ENCODE results near the gene DNASE1L2. TPM values are rescaled to one million over a fixed set of nuclear protein-coding genes. Genes with fewer than 3 reads are reported as not detected.

DNASE1L2 gene
- total RNA-seq, 1 experiment from 2014 or later = 0.27 TPM

GRCh38 chr16:2286550-2286949 lies 50.3 kb downstream of the DNASE1L2 start:
- no peak overlapping the region for H3K4me3 ChIP-seq (ENCODE audit: low read depth, low read length)
- H3K36me3 Mint-ChIP-seq (ENCODE audit: insufficient read depth, unreplicated experiment) = no peaks in the 10 kb centered on the region
- no peaks in the 10 kb centered on the region for H3K9me3 Mint-ChIP-seq (ENCODE audit: unreplicated experiment)
- H3K27ac Mint-ChIP-seq (ENCODE audit: unreplicated experiment) = no peak overlapping the region
- H3K9me3 ChIP-seq = no peaks in the 10 kb centered on the region
- ChIA-PET POLR2A (no interaction called here), CTCF (no interaction called here)
- DNase-seq = no peak
- no TSS peak for BruUV-seq (replicated peaks)
- H3K4me3 Mint-ChIP-seq (ENCODE audit: unreplicated experiment) = no peak overlapping the region
- no peaks in the 10 kb centered on the region for H3K27me3 ChIP-seq (replicated peaks; ENCODE audit: control insufficient read depth, insufficient read depth, low read length)
- intact Hi-C loops (cut with micrococcal nuclease; ENCODE audit: unreplicated experiment) = no loop called here
- no peaks in the 10 kb centered on the region for H3K4me1 Mint-ChIP-seq (ENCODE audit: low read depth, unreplicated experiment)
- no peaks in the 10 kb centered on the region for H3K27me3 Mint-ChIP-seq (ENCODE audit: insufficient read depth, unreplicated experiment)
- TF ChIP-seq, protein P1, sequence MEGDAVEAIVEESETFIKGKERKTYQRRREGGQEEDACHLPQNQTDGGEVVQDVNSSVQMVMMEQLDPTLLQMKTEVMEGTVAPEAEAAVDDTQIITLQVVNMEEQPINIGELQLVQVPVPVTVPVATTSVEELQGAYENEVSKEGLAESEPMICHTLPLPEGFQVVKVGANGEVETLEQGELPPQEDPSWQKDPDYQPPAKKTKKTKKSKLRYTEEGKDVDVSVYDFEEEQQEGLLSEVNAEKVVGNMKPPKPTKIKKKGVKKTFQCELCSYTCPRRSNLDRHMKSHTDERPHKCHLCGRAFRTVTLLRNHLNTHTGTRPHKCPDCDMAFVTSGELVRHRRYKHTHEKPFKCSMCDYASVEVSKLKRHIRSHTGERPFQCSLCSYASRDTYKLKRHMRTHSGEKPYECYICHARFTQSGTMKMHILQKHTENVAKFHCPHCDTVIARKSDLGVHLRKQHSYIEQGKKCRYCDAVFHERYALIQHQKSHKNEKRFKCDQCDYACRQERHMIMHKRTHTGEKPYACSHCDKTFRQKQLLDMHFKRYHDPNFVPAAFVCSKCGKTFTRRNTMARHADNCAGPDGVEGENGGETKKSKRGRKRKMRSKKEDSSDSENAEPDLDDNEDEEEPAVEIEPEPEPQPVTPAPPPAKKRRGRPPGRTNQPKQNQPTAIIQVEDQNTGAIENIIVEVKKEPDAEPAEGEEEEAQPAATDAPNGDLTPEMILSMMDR (IDR thresholded peaks at IDR 0.05; ENCODE audit: insufficient read depth in 1 of 2, low read depth in 1 of 2, low read length in 1 of 2, severe bottlenecking in 1 of 2, unreplicated experiment in 1 of 2) = no peak
- no peaks in the 10 kb centered on the region for H3K36me3 ChIP-seq (ENCODE audit: control insufficient read depth, insufficient read depth, low read length)
- no peaks in the 10 kb centered on the region for H3K4me1 ChIP-seq

GRCh38 chr16:2287916-2288547 lies 51.8 kb downstream of the DNASE1L2 start:
- no TSS peak for BruUV-seq (replicated peaks)

More at GRCh38 chr16:2287916-2288547, 51.8 kb downstream of the DNASE1L2 start:
- no peak overlapping the region for H3K27ac Mint-ChIP-seq (ENCODE audit: unreplicated experiment)
- CTCF ChIA-PET = no interaction called here
- no peak overlapping the region for H3K4me3 ChIP-seq (ENCODE audit: low read depth, low read length)
- no peaks in the 10 kb centered on the region for H3K4me1 ChIP-seq
- no peaks in the 10 kb centered on the region for H3K27me3 Mint-ChIP-seq (ENCODE audit: insufficient read depth, unreplicated experiment)
- H3K27me3 ChIP-seq (replicated peaks; ENCODE audit: control insufficient read depth, insufficient read depth, low read length) = no peaks in the 10 kb centered on the region
- no peaks in the 10 kb centered on the region for H3K4me1 Mint-ChIP-seq (ENCODE audit: low read depth, unreplicated experiment)
- no peaks in the 10 kb centered on the region for H3K36me3 ChIP-seq (ENCODE audit: control insufficient read depth, insufficient read depth, low read length)
- intact Hi-C loops (cut with micrococcal nuclease; ENCODE audit: unreplicated experiment) = no loop called here
- no peaks in the 10 kb centered on the region for H3K9me3 ChIP-seq
- DNase-seq = no peak
- no peaks in the 10 kb centered on the region for H3K9me3 Mint-ChIP-seq (ENCODE audit: unreplicated experiment)
- no peaks in the 10 kb centered on the region for H3K36me3 Mint-ChIP-seq (ENCODE audit: insufficient read depth, unreplicated experiment)
- POLR2A ChIA-PET = no interaction called here
- TF ChIP-seq, protein P1 (IDR thresholded peaks at IDR 0.05; ENCODE audit: insufficient read depth in 1 of 2, low read depth in 1 of 2, low read length in 1 of 2, severe bottlenecking in 1 of 2, unreplicated experiment in 1 of 2) = no peak
- no peak overlapping the region for H3K4me3 Mint-ChIP-seq (ENCODE audit: unreplicated experiment)

Small RNA genes within 50 kb of the gene (microRNA-seq; reads per million reads assigned to microRNA genes)
- gene MIR3677 = 2.2 reads per million, percentile 10 among the genes with 10 or more reads in this experiment
- not detected for gene MIR4717

Other genes with a start within 250 kb of the DNASE1L2 start
- 2.9 and 3.3 TPM in 2 replicates for gene SYNGR3, start 246.5 kb upstream of the DNASE1L2 start, total RNA-seq (2022)
- 43.7 and 50.4 TPM in 2 replicates for gene ZNF598, start 226.6 kb upstream of the DNASE1L2 start, total RNA-seq (2022)
- gene NPW, start 216.7 kb upstream of the DNASE1L2 start, total RNA-seq (2022) = 6.1 and 8.8 TPM in 2 replicates
- 21.8 and 26.6 TPM in 2 replicates for gene NHERF2, start 209.5 kb upstream of the DNASE1L2 start, total RNA-seq (2022)
- 34.3 and 38.6 TPM in 2 replicates for gene NTHL1, start 188.6 kb upstream of the DNASE1L2 start, total RNA-seq (2022)
- gene TSC2, start 188.5 kb upstream of the DNASE1L2 start, total RNA-seq (2022) = 109 and 112 TPM in 2 replicates
- 70.5 and 76.2 TPM in 2 replicates for gene PKD1, start 100.5 kb upstream of the DNASE1L2 start, total RNA-seq (2022)
- gene RAB26, start 87.8 kb upstream of the DNASE1L2 start, total RNA-seq (2022) = 1.0 and 1.2 TPM in 2 replicates
- gene TRAF7, start 80.7 kb upstream of the DNASE1L2 start, total RNA-seq (2022) = 61.4 and 66.3 TPM in 2 replicates
- gene CASKIN1, start 39.8 kb upstream of the DNASE1L2 start, total RNA-seq (2022) = 6.6 and 10.8 TPM in 2 replicates
- 53.1 and 59.7 TPM in 2 replicates for gene MLST8, start 31.0 kb upstream of the DNASE1L2 start, total RNA-seq (2022)
- 5.4 and 10.0 TPM in 2 replicates for gene BRICD5, start 25.6 kb upstream of the DNASE1L2 start, total RNA-seq (2022)
- gene PGP, start 21.6 kb upstream of the DNASE1L2 start, total RNA-seq (2022) = 31.1 and 36.2 TPM in 2 replicates
- gene E4F1, start 12.9 kb upstream of the DNASE1L2 start, total RNA-seq (2022) = 29.5 and 30.1 TPM in 2 replicates
- 135 and 157 TPM in 2 replicates for gene ECI1, start 15.1 kb downstream of the DNASE1L2 start, total RNA-seq (2022)
- gene RNPS1, start 31.7 kb downstream of the DNASE1L2 start, total RNA-seq (2022) = 207 and 210 TPM in 2 replicates
- 14.6 and 16.1 TPM in 2 replicates for gene ABCA3, start 104.3 kb downstream of the DNASE1L2 start, total RNA-seq (2022)
- 48.7 and 52.4 TPM in 2 replicates for gene CCNF, start 193.0 kb downstream of the DNASE1L2 start, total RNA-seq (2022)
- gene TEDC2, start 223.7 kb downstream of the DNASE1L2 start, total RNA-seq (2022) = 29.0 and 30.6 TPM in 2 replicates
- gene NTN3, start 234.9 kb downstream of the DNASE1L2 start, total RNA-seq (2022) = 0.30 and 0.39 TPM in 2 replicates
- gene TBC1D24, start 238.7 kb downstream of the DNASE1L2 start, total RNA-seq (2022) = 20.8 and 22.6 TPM in 2 replicates